D721Med (cell line): ENCODE data around the gene GSTM1.
A peak's percentile ranks its signal among the peaks of the same experiment; 100 is the strongest.

Experiments used
- DNase-seq: peaks from one replicate; pipeline ENCODE4 v3.0.0; 2011; ENCODE audit warnings: low spot score; ENCODE audit not compliant: insufficient read length
- FAIRE-seq: peaks from 2 replicates; lab custom pipeline; 2011; peaks lifted over from hg19 to GRCh38; lab: Jason Lieb, UNC
- CTCF ChIP-seq: IDR thresholded peaks from 2 replicates; pipeline ENCODE4 v1.5.1; 2012; ENCODE audit warnings: mild to moderate bottlenecking, control low read depth; ENCODE audit not compliant: insufficient read depth; ENCODE audit errors: missing control alignments

Gene GSTM1

DNA sequence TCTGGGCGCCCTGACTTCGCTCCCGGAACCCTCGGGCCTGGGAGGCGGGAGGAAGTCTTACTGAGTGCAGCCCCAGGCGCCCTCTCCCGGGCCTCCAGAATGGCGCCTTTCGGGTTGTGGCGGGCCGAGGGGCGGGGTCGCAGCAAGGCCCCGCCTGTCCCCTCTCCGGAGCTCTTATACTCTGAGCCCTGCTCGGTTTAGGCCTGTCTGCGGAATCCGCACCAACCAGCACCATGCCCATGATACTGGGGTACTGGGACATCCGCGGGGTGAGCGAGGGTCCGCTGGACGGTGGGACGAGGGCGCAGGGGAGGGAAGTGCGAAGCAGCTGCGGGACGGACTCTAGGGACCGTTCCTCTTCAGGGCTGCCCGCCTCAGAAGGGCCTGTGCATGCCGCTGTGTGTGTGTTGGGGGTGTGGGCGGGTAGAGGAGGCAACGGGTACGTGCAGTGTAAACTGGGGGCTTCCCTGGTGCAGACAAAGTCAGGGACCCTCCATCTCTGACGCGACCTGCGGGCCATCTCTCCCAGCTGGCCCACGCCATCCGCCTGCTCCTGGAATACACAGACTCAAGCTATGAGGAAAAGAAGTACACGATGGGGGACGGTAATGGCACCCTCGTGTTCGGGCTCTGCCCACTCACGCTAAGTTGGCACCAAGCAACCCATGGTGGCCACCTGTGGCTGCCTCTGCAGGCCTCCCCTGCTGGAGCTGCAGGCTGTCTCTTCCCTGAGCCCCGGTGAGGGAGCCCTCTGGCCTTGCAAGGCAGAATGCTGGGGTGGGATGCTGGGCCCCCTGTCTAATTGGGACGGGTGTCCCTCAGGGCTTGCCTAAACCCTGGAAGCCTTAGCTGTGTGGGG lies at the start of gene GSTM1:
Gene GSTM1 (plus strand): TSS at position 177 of the 859 bp plus-strand sequence. CDS start 57 bp downstream, at position 234.
- DNase-seq: no peak

DNA sequence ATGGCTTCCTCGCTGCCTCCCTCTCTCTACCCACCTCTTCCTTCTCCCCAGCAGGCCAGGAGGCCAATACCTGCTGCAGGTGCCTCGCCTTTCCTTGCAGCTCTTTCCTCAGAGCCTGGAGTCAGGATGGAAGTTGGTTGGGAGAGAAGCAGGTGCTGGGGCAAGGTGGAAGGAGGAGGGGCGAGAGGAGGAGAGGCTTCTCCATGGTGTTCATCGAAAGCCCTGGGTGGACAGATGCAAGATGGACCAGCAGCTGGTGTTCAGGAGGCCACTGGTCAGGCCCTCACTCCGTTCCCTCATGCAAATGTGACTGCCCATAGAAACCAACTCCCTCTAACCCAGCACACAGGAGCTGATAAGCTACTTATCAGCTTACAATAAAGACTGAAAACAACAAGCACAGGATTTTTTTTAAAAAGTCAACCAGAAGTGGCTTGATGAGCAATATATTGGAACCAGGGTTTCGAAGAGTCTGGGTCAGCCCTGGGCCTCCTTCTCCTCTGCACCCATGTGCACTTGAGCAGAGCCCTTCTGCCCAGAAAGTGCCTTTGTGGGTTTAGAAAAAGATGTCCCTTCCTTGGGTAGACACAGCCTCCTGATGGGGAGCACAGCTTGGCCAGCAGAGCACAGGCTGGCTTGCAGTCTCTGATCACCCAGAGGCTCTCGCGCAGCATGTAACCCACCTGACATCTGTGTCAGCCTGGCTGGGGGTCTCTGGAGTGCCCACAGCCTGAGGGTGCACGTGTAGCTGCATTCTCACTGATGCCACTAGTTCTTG lies 48.4 kb upstream of the GSTM1 start:
- DNase-seq (no peak), FAIRE-seq (no peak)

More for the DNA sequence above, at the start of gene GSTM1:
- FAIRE-seq: no peak
- TF ChIP-seq CTCF: no peak

GRCh38 chr1:109639841-109640184 lies 47.8 kb upstream of the GSTM1 start:
- FAIRE-seq: no peak
- no peak for TF ChIP-seq CTCF

More for the DNA sequence above, 48.4 kb upstream of the GSTM1 start:
- TF ChIP-seq CTCF: no peak

DNA sequence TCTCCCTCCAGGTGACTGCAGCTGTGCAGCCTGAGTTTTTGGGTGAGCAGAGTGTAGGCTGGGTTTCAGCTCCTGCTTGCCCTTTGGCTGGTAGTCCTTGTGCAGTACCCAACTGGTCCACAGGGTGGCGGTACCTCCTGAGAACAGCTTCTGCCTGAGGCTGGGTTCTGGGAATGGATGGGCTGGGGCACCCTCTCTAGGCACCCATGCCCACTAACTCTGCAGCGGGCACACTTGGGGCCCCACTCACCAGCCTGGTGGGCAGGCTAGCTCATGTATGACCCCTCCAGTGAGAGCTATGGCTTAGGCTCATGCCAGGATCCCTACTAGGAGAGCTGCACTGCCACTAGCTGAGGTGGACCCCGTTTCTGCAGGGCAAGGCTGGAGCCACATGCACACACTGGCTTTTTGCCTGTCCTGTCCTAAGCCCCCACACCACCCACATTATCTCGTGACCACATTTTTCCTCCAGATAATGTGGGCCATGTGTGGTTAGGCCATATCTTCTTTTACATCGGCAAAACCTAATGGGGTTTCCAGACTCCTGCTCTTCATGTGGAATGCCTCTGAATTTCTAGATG lies 47.2 kb upstream of the GSTM1 start:
- no peak for FAIRE-seq
- no peak for DNase-seq
- peak; percentile 68 for TF ChIP-seq CTCF

More at GRCh38 chr1:109639841-109640184, 47.8 kb upstream of the GSTM1 start:
- DNase-seq: no peak

- FAIRE-seq (no peak), DNase-seq (no peak)
- TF ChIP-seq CTCF: no peak
These were observed 46.4 kb upstream of the GSTM1 start for GRCh38 chr1:109641078-109641740.

DNA sequence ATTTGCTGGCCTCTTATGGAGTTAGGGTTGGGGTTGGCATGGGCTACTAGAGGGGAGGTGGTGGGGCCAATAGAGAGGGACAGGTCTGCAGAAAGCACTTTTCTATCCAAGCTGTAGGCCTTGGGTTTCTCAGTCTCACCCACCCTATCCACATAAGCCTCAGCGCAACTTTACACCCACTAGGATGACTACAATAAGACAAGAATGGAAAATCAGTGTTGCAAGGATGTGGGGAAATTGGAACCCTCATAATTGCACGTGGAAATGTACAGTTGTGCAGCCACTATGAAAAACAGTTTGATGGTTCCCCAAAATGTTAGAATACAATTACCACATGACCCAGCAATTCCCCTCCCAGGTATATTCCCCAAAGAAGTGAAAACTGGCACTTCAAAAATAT lies 45.8 kb upstream of the GSTM1 start:
- FAIRE-seq (no peak), DNase-seq (no peak)
- TF ChIP-seq CTCF: no peak
